ENCODE measurements around the gene OPA1.

The OPA1 gene

DNA sequence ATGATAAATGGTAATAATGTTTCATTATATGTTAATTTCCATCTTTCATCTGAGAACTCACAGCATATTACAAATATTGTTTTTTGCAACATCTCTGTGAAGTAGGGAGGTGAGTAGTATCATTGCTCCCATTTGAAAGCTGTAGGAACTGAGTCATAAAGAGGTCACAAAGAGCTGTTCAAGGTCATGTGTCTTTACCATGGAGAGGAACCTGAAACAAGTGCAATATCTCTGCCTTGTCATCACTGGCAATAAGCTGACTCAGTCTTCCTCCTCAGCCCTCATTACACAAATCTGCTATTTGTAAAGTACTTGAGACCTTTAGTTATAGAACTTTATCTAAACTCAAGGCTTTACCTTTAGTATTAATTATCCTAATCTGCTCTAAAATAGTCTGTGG is 33.9 kb upstream of the OPA1 start:
- Histone ChIP-seq H3K9me3 (ENCODE audit: control insufficient read depth in 5 of 5, low read length in 5 of 5) (no peaks in the 10 kb centered on the region), H3K4me3 (ENCODE audit: low read depth in 1 of 5, low read length in 5 of 5) (no peak overlapping the region), H3K4me1 (ENCODE audit: control insufficient read depth in 5 of 5, insufficient read depth in 5 of 5, low read length in 5 of 5) (peaks cover 0 to 7% (median 5%) of the 10 kb centered on the region in 5 donors), H3K27me3 (ENCODE audit: control insufficient read depth in 5 of 5, insufficient read depth in 4 of 5, low read length in 5 of 5) (no peaks in the 10 kb centered on the region), H3K36me3 (ENCODE audit: control insufficient read depth in 5 of 5, insufficient read depth in 5 of 5, low read length in 5 of 5) (no peaks in the 10 kb centered on the region), H3K9ac (ENCODE audit: low read length in 5 of 5) (no peak overlapping the region), H3K27ac (ENCODE audit: low read depth, low read length) (no peak overlapping the region)

DNA sequence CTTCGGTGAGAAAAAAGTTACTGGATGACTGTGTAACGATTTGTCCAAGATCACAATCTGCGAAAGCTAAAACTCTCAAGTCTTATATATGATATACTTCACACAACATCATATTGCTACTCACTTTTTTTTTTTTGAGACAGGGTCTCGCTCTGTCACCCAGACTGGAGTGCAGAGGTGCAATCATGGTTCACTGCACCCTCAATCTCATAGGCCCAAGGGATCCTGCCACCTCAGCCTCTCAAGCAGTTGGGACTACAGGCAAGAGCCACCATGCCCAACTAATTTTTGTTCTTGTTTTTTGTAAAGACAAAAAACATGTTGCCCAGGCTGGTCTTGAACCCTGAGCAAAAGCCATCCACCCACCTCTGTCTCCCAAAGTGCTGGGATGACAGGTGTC is 32.9 kb upstream of the OPA1 start:
- Histone ChIP-seq H3K9me3 (ENCODE audit: control insufficient read depth in 5 of 5, low read length in 5 of 5) (no peaks in the 10 kb centered on the region), H3K4me3 (ENCODE audit: low read depth in 1 of 5, low read length in 5 of 5) (no peak overlapping the region), H3K27me3 (ENCODE audit: control insufficient read depth in 5 of 5, insufficient read depth in 4 of 5, low read length in 5 of 5) (no peaks in the 10 kb centered on the region), H3K27ac (ENCODE audit: low read depth, low read length) (no peak overlapping the region), H3K4me1 (ENCODE audit: control insufficient read depth in 5 of 5, insufficient read depth in 5 of 5, low read length in 5 of 5) (peaks cover 0 to 7% (median 5%) of the 10 kb centered on the region in 5 donors), H3K9ac (ENCODE audit: low read length in 5 of 5) (no peak overlapping the region), H3K36me3 (ENCODE audit: control insufficient read depth in 5 of 5, insufficient read depth in 5 of 5, low read length in 5 of 5) (no peaks in the 10 kb centered on the region)

DNA sequence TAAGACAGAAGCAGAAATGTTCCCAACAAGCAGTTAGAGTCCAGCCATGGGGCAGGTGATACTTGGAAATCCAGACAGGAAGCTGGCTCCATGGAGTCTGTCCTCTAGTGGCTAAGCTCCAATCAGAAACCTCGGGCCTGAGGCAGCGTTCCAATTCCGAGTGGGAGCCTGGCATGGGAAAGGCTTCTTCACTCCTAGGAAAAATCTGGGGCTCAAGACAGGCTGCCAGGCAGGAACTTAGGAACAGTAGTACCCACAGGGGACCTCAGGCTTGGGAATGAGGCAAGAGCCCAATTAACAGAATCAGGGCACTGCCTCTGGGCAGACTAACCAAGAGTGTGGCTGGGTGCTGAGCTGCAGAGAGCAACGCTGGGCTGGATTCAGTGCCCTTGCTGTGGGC is 32.1 kb upstream of the OPA1 start:
- Histone ChIP-seq H3K27me3 (ENCODE audit: control insufficient read depth in 5 of 5, insufficient read depth in 4 of 5, low read length in 5 of 5) (no peaks in the 10 kb centered on the region), H3K9me3 (ENCODE audit: control insufficient read depth in 5 of 5, low read length in 5 of 5) (no peaks in the 10 kb centered on the region), H3K4me3 (ENCODE audit: low read depth in 1 of 5, low read length in 5 of 5) (no peak overlapping the region), H3K27ac (ENCODE audit: low read depth, low read length) (no peak overlapping the region), H3K36me3 (ENCODE audit: control insufficient read depth in 5 of 5, insufficient read depth in 5 of 5, low read length in 5 of 5) (no peaks in the 10 kb centered on the region), H3K9ac (ENCODE audit: low read length in 5 of 5) (no peak overlapping the region), H3K4me1 (ENCODE audit: control insufficient read depth in 5 of 5, insufficient read depth in 5 of 5, low read length in 5 of 5) (peaks cover 0 to 7% (median 5%) of the 10 kb centered on the region in 5 donors)

DNA sequence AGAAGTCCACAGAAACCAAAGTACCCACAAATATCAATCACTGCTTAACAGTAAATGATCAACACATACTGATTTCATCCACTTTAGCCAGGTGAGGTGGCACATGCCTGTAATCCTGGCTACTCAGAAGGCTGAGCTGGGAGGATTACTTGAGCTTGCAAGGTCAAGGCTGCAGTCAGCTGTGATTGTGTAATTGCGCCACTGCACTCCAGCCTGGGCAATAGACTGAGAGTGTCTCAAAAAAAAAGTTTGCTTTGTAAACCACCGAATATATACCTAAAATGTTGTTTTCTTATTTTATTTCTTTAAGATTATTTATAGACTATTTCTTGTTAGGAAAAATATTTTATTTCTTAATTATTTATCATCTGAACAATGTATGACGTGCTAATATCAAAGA is 29.6 kb upstream of the OPA1 start:
- Histone ChIP-seq H3K36me3 (ENCODE audit: control insufficient read depth in 5 of 5, insufficient read depth in 5 of 5, low read length in 5 of 5) (no peaks in the 10 kb centered on the region), H3K9ac (ENCODE audit: low read length in 5 of 5) (no peak overlapping the region), H3K9me3 (ENCODE audit: control insufficient read depth in 5 of 5, low read length in 5 of 5) (no peaks in the 10 kb centered on the region), H3K27me3 (ENCODE audit: control insufficient read depth in 5 of 5, insufficient read depth in 4 of 5, low read length in 5 of 5) (no peaks in the 10 kb centered on the region), H3K4me1 (ENCODE audit: control insufficient read depth in 5 of 5, insufficient read depth in 5 of 5, low read length in 5 of 5) (peaks cover 0 to 7% (median 5%) of the 10 kb centered on the region in 5 donors), H3K27ac (ENCODE audit: low read depth, low read length) (no peak overlapping the region), H3K4me3 (ENCODE audit: low read depth in 1 of 5, low read length in 5 of 5) (no peak overlapping the region)

DNA sequence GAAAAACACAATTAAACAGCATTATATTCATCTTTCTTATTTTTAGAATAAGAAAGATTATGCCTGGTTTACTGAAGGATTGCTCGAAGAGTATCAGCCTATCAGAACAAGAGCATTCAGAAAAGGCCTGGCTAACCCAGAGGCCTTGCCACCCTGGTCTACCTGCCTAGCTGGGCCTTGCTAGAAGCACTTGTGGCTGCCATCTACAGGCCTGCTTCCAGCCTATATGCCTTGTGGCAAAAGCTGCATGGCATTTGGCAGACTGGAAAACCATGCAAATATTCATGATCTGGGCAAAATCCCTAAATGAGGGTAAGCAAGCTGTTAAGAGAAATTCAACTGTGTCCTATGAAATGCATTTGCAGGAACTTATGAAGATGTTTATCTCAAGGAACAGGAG is 29.0 kb upstream of the OPA1 start:
- Histone ChIP-seq H3K9ac (ENCODE audit: low read length in 5 of 5) (no peak overlapping the region), H3K9me3 (ENCODE audit: control insufficient read depth in 5 of 5, low read length in 5 of 5) (no peaks in the 10 kb centered on the region), H3K36me3 (ENCODE audit: control insufficient read depth in 5 of 5, insufficient read depth in 5 of 5, low read length in 5 of 5) (no peaks in the 10 kb centered on the region), H3K27me3 (ENCODE audit: control insufficient read depth in 5 of 5, insufficient read depth in 4 of 5, low read length in 5 of 5) (no peaks in the 10 kb centered on the region), H3K4me3 (ENCODE audit: low read depth in 1 of 5, low read length in 5 of 5) (no peak overlapping the region), H3K27ac (ENCODE audit: low read depth, low read length) (no peak overlapping the region), H3K4me1 (ENCODE audit: control insufficient read depth in 5 of 5, insufficient read depth in 5 of 5, low read length in 5 of 5) (peaks cover 0 to 7% (median 5%) of the 10 kb centered on the region in 5 donors)

DNA sequence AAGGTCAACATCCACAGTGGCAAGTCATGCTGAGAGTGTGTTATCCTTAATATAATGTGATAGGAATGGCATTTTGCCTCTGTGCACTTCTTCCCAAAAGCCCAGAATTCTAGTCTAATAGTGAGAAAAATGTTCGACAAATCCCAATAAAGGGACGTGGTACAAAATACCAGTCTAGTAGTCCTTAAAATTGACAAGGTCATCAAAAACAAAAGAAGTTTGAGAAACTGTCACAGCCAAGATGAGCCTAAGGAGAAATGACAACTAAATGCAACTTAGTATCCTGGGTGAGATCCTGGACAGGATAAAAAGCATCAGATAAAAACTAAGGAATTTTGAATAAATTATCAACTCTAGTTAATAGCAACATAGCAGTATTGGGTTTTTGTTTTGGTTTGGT is 23.9 kb upstream of the OPA1 start:
- H3K27me3 ChIP-seq (ENCODE audit: control insufficient read depth in 5 of 5, insufficient read depth in 4 of 5, low read length in 5 of 5) = no peaks in the 10 kb centered on the region
- H3K36me3 ChIP-seq (ENCODE audit: control insufficient read depth in 5 of 5, insufficient read depth in 5 of 5, low read length in 5 of 5) = no peaks in the 10 kb centered on the region
- H3K4me1 ChIP-seq (ENCODE audit: control insufficient read depth in 5 of 5, insufficient read depth in 5 of 5, low read length in 5 of 5) = no peaks in the 10 kb centered on the region
- no peaks in the 10 kb centered on the region for H3K9me3 ChIP-seq (ENCODE audit: control insufficient read depth in 5 of 5, low read length in 5 of 5)
- H3K4me3 ChIP-seq (ENCODE audit: low read depth in 1 of 5, low read length in 5 of 5) = no peak overlapping the region
- no peak overlapping the region for H3K9ac ChIP-seq (ENCODE audit: low read length in 5 of 5)
- no peak overlapping the region for H3K27ac ChIP-seq (ENCODE audit: low read depth, low read length)

DNA sequence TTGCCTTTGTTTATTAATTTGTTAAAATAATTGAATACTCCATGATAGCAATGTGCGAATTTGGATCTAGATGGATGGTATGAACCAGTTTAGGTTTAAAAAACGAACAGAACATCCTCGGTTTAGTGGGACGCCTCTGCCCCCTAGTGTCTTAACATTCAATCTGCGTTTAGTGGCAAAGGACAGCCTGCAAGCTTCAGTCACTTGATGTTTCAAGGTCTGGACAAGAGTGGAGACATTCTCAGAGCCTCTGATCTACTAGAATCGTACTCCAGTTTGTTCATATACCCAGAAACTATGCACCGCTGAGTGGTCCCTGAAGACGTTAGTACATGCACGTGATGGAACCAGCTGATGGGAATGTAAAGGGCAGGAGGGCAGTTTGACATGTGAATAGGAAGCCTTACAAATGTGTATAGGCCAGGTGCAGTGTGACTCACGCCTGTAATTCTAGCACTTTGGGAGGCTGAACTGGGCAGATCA is 20.5 kb upstream of the OPA1 start:
- Histone ChIP-seq H3K9me3 (ENCODE audit: control insufficient read depth in 5 of 5, low read length in 5 of 5) (no peaks in the 10 kb centered on the region), H3K9ac (ENCODE audit: low read length in 5 of 5) (no peak overlapping the region), H3K36me3 (ENCODE audit: control insufficient read depth in 5 of 5, insufficient read depth in 5 of 5, low read length in 5 of 5) (no peaks in the 10 kb centered on the region), H3K27me3 (ENCODE audit: control insufficient read depth in 5 of 5, insufficient read depth in 4 of 5, low read length in 5 of 5) (no peaks in the 10 kb centered on the region), H3K27ac (ENCODE audit: low read depth, low read length) (no peak overlapping the region), H3K4me3 (ENCODE audit: low read depth in 1 of 5, low read length in 5 of 5) (no peak overlapping the region), H3K4me1 (ENCODE audit: control insufficient read depth in 5 of 5, insufficient read depth in 5 of 5, low read length in 5 of 5) (no peaks in the 10 kb centered on the region)

DNA sequence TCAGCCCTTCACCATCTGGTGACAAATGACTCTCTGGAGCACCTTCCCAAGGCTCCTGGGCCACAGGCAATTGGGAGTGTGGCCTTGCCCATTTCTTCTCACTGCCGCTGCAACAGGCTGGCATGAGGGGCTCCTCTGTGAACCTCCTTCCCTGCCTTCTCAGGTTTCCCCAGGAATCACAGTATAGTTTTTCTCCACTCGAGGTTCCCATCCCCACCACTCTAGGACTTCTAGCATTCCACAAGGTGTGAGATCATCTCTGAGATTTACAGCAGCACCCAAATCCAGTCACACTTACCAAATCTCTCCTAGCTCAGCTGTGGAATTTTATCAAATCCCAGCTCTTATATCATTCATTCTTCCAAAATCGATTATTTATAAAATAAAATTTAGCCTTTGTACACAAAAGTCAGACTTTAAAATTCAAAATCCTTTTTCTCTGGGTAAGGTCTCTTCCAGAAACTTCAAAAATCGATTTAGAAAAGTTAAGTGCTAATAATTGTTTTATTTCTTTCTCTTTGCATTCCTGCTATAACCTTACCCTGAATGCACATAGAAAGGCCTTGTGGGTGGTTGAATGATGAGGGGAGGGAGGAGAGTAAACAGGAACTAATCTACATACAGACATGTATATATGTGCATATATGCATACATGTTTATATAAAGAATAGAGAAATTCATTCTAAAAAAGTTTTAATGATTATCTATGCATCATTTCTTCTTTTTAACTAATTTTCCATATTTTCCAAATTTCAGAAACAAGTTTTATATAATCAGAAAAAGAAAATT is 19.4 kb upstream of the OPA1 start:
- Histone ChIP-seq H3K4me1 (ENCODE audit: control insufficient read depth in 5 of 5, insufficient read depth in 5 of 5, low read length in 5 of 5) (no peaks in the 10 kb centered on the region), H3K4me3 (ENCODE audit: low read depth in 1 of 5, low read length in 5 of 5) (no peak overlapping the region), H3K36me3 (ENCODE audit: control insufficient read depth in 5 of 5, insufficient read depth in 5 of 5, low read length in 5 of 5) (no peaks in the 10 kb centered on the region), H3K27me3 (ENCODE audit: control insufficient read depth in 5 of 5, insufficient read depth in 4 of 5, low read length in 5 of 5) (no peaks in the 10 kb centered on the region), H3K9me3 (ENCODE audit: control insufficient read depth in 5 of 5, low read length in 5 of 5) (no peaks in the 10 kb centered on the region), H3K27ac (ENCODE audit: low read depth, low read length) (no peak overlapping the region), H3K9ac (ENCODE audit: low read length in 5 of 5) (no peak overlapping the region)

DNA sequence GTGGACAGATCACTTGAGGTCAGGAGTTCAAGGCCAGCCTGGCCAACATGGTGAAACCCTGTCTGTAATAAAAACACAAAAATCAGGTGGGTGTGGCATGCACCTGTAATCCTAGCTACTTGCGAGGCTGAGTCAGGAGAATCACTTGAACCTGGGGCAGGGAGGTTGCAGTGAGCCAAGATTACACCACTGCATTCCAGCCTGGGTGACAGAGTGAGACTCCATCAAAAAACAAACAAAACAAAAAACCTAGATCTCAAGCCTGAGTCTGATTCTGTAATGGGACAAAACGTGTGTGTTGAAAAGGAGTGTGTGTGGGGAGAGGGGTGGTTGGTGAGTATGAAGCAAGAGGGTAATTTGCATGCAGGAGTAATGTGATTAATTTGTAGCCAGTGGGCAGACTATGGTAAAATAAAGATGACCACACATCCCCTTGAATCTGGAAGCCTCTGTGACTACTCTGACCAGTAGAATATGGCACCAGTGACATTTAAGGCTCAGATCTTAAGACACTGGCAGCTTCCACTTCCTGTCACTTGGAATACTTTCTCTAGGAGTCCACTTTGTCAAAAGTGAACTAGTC is 18.4 kb upstream of the OPA1 start:
- Histone ChIP-seq H3K36me3 (ENCODE audit: control insufficient read depth in 5 of 5, insufficient read depth in 5 of 5, low read length in 5 of 5) (no peaks in the 10 kb centered on the region), H3K27me3 (ENCODE audit: control insufficient read depth in 5 of 5, insufficient read depth in 4 of 5, low read length in 5 of 5) (no peaks in the 10 kb centered on the region), H3K9me3 (ENCODE audit: control insufficient read depth in 5 of 5, low read length in 5 of 5) (no peaks in the 10 kb centered on the region), H3K4me1 (ENCODE audit: control insufficient read depth in 5 of 5, insufficient read depth in 5 of 5, low read length in 5 of 5) (no peaks in the 10 kb centered on the region), H3K27ac (ENCODE audit: low read depth, low read length) (no peak overlapping the region), H3K9ac (ENCODE audit: low read length in 5 of 5) (no peak overlapping the region), H3K4me3 (ENCODE audit: low read depth in 1 of 5, low read length in 5 of 5) (no peak overlapping the region)

DNA sequence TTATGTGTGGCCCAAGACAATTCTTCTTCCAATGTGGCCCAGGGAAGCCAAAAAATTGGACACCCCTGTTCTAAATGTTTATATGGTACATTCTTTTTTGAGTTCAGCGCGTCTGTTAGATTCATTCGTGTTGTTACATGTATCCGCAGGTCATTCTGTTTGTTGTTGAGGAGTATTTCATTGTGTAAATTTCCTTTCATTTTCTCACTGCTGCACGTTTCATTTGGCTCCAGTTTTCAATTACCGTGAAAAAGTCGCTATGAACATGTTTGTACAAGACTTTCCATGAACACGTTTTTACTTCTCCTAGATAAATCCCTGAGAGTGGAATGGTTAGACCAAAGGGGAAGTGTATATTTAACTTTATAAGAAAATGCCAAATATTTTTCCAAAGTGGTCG is 7.5 kb upstream of the OPA1 start:
- H3K27ac ChIP-seq (ENCODE audit: low read depth, low read length) = no peak overlapping the region
- H3K9me3 ChIP-seq (ENCODE audit: control insufficient read depth in 5 of 5, low read length in 5 of 5) = no peaks in the 10 kb centered on the region
- H3K27me3 ChIP-seq (ENCODE audit: control insufficient read depth in 5 of 5, insufficient read depth in 4 of 5, low read length in 5 of 5) = no peaks in the 10 kb centered on the region
- no peaks in the 10 kb centered on the region for H3K36me3 ChIP-seq (ENCODE audit: control insufficient read depth in 5 of 5, insufficient read depth in 5 of 5, low read length in 5 of 5)
- no peak overlapping the region for H3K4me3 ChIP-seq (ENCODE audit: low read depth in 1 of 5, low read length in 5 of 5)
- H3K9ac ChIP-seq (ENCODE audit: low read length in 5 of 5) = no peak overlapping the region
- H3K4me1 ChIP-seq (ENCODE audit: control insufficient read depth in 5 of 5, insufficient read depth in 5 of 5, low read length in 5 of 5) = no peaks in the 10 kb centered on the region
